Endothelial cell of umbilical vein (primary cell): ENCODE data around the gene RPS6KA5. TPM values are rescaled to one million over a fixed set of nuclear protein-coding genes. Genes with fewer than 3 reads are reported as not detected.
"Not testable (repeated sequence)": the region's sequence is repeated elsewhere in the genome, so short reads cannot be mapped to it uniquely, and the experiment has no call there.

Source experiments
- BruUV-seq: library from RNA; stranded (reverse); fragments of 400-500 nt; replicated peaks from 2 replicates; lab custom pipeline; 2021; lab: Mats Ljungman, UMichigan
- CTCF ChIA-PET: fragments of 300-600, 350-600 bp; sonication (Branson Sonifier 250); formaldehyde crosslinking; loops from one replicate; lab custom pipeline; 2021; ENCODE audit warnings: antibody characterized with exemption, inconsistent platforms; lab: Charles Lee
- POLR2A ChIA-PET: fragments of 300-600, 350-600 bp; sonication (Branson Sonifier 250); formaldehyde crosslinking; loops from one replicate; lab custom pipeline; 2021; ENCODE audit warnings: antibody characterized with exemption, inconsistent platforms; lab: Charles Lee
- DNase-seq: peaks from one replicate; pipeline ENCODE4 v3.0.0-alpha.2; 2011; ENCODE audit warnings: low read depth, low spot score
- FAIRE-seq: peaks from 2 replicates; lab custom pipeline; 2011; peaks lifted over from hg19 to GRCh38; lab: Jason Lieb, UNC
- H2AFZ ChIP-seq: 2 replicates; pipeline ENCODE4 v1.6.0; 2012; ENCODE audit warnings: low read depth, low read length, control low read depth, inconsistent platforms
- H3K27ac ChIP-seq: 2 replicates; pipeline ENCODE4 v1.5.1; 2011; ENCODE audit warnings: low read depth, mild to moderate bottlenecking, control low read depth, low read length, moderate library complexity; ENCODE audit not compliant: insufficient read depth
- H3K27me3 ChIP-seq, 2 experiments: 2 replicates each; pipeline versions ENCODE4 v1.6.0 to v1.6.1; 2011; ENCODE audit warnings: low read length in 2 of 2, mixed read lengths in 1 of 2; ENCODE audit not compliant: control insufficient read depth in 2 of 2, insufficient read depth in 2 of 2
- H3K36me3 ChIP-seq, 2 experiments: 2 replicates in 1 of 2; 3 replicates in 1 of 2; pipeline ENCODE4 v1.5.1; 2011; ENCODE audit warnings: low read length in 2 of 2, mild to moderate bottlenecking in 1 of 2, moderate library complexity in 1 of 2; ENCODE audit not compliant: control insufficient read depth in 2 of 2, insufficient read depth in 2 of 2; ENCODE audit errors: extremely low read depth in 1 of 2
- H3K4me1 ChIP-seq: 3 replicates; pipeline ENCODE4 v1.5.1; 2011; ENCODE audit warnings: mild to moderate bottlenecking, low read length; ENCODE audit not compliant: control insufficient read depth, insufficient read depth; ENCODE audit errors: extremely low read depth
- H3K4me2 ChIP-seq: 2 replicates; pipeline ENCODE4 v1.6.1; 2011; ENCODE audit warnings: low read length, control low read depth, mixed read lengths; ENCODE audit not compliant: insufficient read depth
- H3K4me3 ChIP-seq, 3 experiments: fragments of 200-600 bp in 1 of 3; sonication (generic), shearing (Covaris generic) in 1 of 3; replicated peaks in 1 of 3; 2 replicates each; pipeline ENCODE4 v1.5.1; 2011 to 2016; ENCODE audit warnings: control low read depth in 3 of 3, low read length in 3 of 3, mild to moderate bottlenecking in 2 of 3, inconsistent platforms in 1 of 3, low read depth in 1 of 3, moderate library complexity in 1 of 3; ENCODE audit not compliant: insufficient read depth in 1 of 3
- H3K79me2 ChIP-seq: 2 replicates; pipeline ENCODE4 v1.6.0; 2012; ENCODE audit warnings: low read length, inconsistent platforms; ENCODE audit not compliant: control insufficient read depth, insufficient read depth
- H3K9ac ChIP-seq: replicated peaks from 2 replicates; pipeline ENCODE3; 2011; ENCODE audit warnings: low read length, control low read depth; ENCODE audit not compliant: insufficient read depth; ENCODE audit errors: extremely low read depth
- H3K9me1 ChIP-seq: replicated peaks from 3 replicates; pipeline ENCODE4 v1.6.0; 2011; ENCODE audit warnings: mild to moderate bottlenecking, low read length; ENCODE audit not compliant: control insufficient read depth, insufficient read depth; ENCODE audit errors: extremely low read depth
- H3K9me3 ChIP-seq: replicated peaks from 2 replicates; pipeline ENCODE4 v1.5.1; 2012; ENCODE audit warnings: low read length, inconsistent platforms; ENCODE audit not compliant: control insufficient read depth, insufficient read depth
- H4K20me1 ChIP-seq: replicated peaks from 2 replicates; pipeline ENCODE3; 2011; ENCODE audit warnings: mild to moderate bottlenecking, low read length; ENCODE audit not compliant: control insufficient read depth, insufficient read depth; ENCODE audit errors: extremely low read depth
- CTCF ChIP-seq, 2 donors: IDR thresholded peaks; 1 replicate in 1 of 2; 2 replicates in 1 of 2; pipeline ENCODE4 v1.5.1; 2011; ENCODE audit warnings: low read length in 2 of 2, mild to moderate bottlenecking in 2 of 2, moderate library complexity in 2 of 2, control low read depth in 1 of 2, inconsistent platforms in 1 of 2, low read depth in 1 of 2; ENCODE audit not compliant: insufficient read depth in 1 of 2; ENCODE audit errors: extremely low read depth in 1 of 2
- EZH2 ChIP-seq: IDR thresholded peaks from 2 replicates; pipeline ENCODE4 v1.6.1; 2012; ENCODE audit warnings: borderline replicate concordance, low read depth, mild to moderate bottlenecking, moderate library complexity, low read length, inconsistent platforms; ENCODE audit not compliant: severe bottlenecking
- FOS ChIP-seq: IDR thresholded peaks from 2 replicates; pipeline ENCODE4 v1.6.1; 2011; ENCODE audit warnings: mild to moderate bottlenecking, low read length, moderate library complexity, borderline replicate concordance; ENCODE audit not compliant: insufficient read depth
- GATA2 ChIP-seq: IDR thresholded peaks from 2 replicates; pipeline ENCODE4 v1.7.0; 2011; ENCODE audit warnings: low read depth, mild to moderate bottlenecking, moderate library complexity, mixed read lengths, low read length; ENCODE audit not compliant: insufficient read length, insufficient read depth
- JUN ChIP-seq: IDR thresholded peaks from 2 replicates; pipeline ENCODE4 v1.6.1; 2011; ENCODE audit warnings: borderline replicate concordance, low read depth; ENCODE audit not compliant: insufficient read length, insufficient read depth
- MAX ChIP-seq: IDR thresholded peaks from 2 replicates; pipeline ENCODE4 v1.6.1; 2011; ENCODE audit not compliant: insufficient read depth, insufficient read length
- MYC ChIP-seq: IDR thresholded peaks from one replicate; pipeline ENCODE4 v1.6.1; 2011; ENCODE audit warnings: mild to moderate bottlenecking, low read depth, low read length
- POLR2A ChIP-seq: IDR thresholded peaks from 2 replicates; pipeline ENCODE4 v1.6.1; 2012; ENCODE audit warnings: low read depth, mild to moderate bottlenecking, control low read depth, low read length
- POLR2AphosphoS5 ChIP-seq: IDR thresholded peaks from 2 replicates; pipeline ENCODE4 v1.6.1; 2012; ENCODE audit warnings: low read depth, mild to moderate bottlenecking, control low read depth, low read length, moderate library complexity; ENCODE audit not compliant: insufficient read depth
- dilution Hi-C: fragments of 300-500 bp; cut with MboI; formaldehyde crosslinking; loops from one replicate; pipeline ENCODE4 v1.15.0; 2019; ENCODE audit warnings: low sequenced_read_pairs; ENCODE audit not compliant: extremely low pct_ligation_motif_present
- intact Hi-C: fragments of 100-400 bp; cut with micrococcal nuclease; formaldehyde crosslinking; loops from one replicate; pipeline ENCODE4 v1.10.0; 2022
- polyA plus RNA-seq, 4 experiments: library from polyadenylated mRNA; depleted of rRNA in 3 of 4; stranded (reverse) in 3 of 4; unstranded in 1 of 4; fragments of >200 nt; gene quantifications; 2 replicates each; pipeline versions ENCODE4 v1.2.1 to v1.2.3, GENCODE V29; 2011 to 2012; ENCODE audit warnings: missing spikeins in 1 of 4
- total RNA-seq: library from RNA; stranded (reverse); gene quantifications from 2 replicates; pipeline ENCODE4 v1.2.3, GENCODE V29; 2021

RPS6KA5 gene
- total and polyA plus RNA-seq, 2 donors (not counting 3 experiments of a cell fraction or from before 2014, with no cell fraction given) = 2.9 to 5.4 TPM

DNA sequence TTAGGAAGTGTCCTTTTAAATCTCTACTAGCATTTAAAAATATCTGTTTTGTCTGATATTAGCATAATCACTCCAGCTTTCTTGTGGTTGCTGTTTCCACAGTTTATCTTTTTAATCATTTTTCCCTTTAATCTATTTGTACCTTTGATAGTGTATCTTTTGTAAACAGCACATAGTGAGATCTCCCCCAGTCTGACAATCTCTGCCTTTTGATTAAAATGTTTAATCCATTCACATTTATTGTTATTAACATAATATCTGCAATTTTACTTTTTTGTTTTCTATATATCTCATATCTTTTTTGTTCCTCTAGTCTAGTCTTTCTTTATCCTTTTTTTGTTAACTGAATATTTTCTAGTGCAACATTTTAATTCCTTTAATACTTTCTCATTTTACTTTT, 104.2 kb downstream of the RPS6KA5 start:
- H3K4me3 ChIP-seq = no peak overlapping the region
- H3K9me1 ChIP-seq = no peaks in the 10 kb centered on the region
- no peak overlapping the region for H2AFZ ChIP-seq
- H3K36me3 ChIP-seq = no peaks in the 10 kb centered on the region
- H3K9me3 ChIP-seq = no peaks in the 10 kb centered on the region
- intact Hi-C loops = no loop called here
- CTCF ChIA-PET = no interaction called here
- POLR2A ChIA-PET = no interaction called here
- no TSS peak for BruUV-seq
- no peak for DNase-seq
- no peak overlapping the region for H3K9ac ChIP-seq
- no peak overlapping the region for H3K27ac ChIP-seq
- FAIRE-seq = no peak
- no peak overlapping the region for H3K4me2 ChIP-seq
- TF ChIP-seq EZH2 (no peak), CTCF (IDR thresholded peaks at IDR 0.05; ENCODE audit: extremely low read depth in 1 of 2, insufficient read depth in 1 of 2, low read depth in 1 of 2, low read length in 2 of 2) (no peak), MYC (no peak), GATA2 (no peak), POLR2AphosphoS5 (no peak), JUN (no peak), FOS (no peak), POLR2A (no peak), MAX (no peak)
- no peaks in the 10 kb centered on the region for H3K79me2 ChIP-seq
- dilution Hi-C loops = no loop called here
- H3K27me3 ChIP-seq = no peaks in the 10 kb centered on the region
- H4K20me1 ChIP-seq = no peaks in the 10 kb centered on the region
- H3K4me1 ChIP-seq = peaks cover 7% of the 10 kb centered on the region

GRCh38 chr14:90953643-90954042, 106.8 kb downstream of the RPS6KA5 start:
- H4K20me1 ChIP-seq, DNase-seq, H3K36me3 ChIP-seq, H3K9me1 ChIP-seq, H2AFZ ChIP-seq, BruUV-seq, H3K9ac ChIP-seq, POLR2A ChIA-PET, H3K27me3 ChIP-seq, H3K4me3 ChIP-seq, H3K4me2 ChIP-seq, CTCF ChIA-PET, FAIRE-seq, dilution Hi-C loops, intact Hi-C loops, H3K9me3 ChIP-seq, H3K79me2 ChIP-seq, H3K4me1 ChIP-seq, H3K27ac ChIP-seq: not testable (repeated sequence)
